GM08714 (cell line): Measurements from ENCODE around the gene CCDC192.

Experiments used
- H3K4me3 ChIP-seq: fragments of 200-500 bp; sonication (Bioruptor generic); 2 replicates; pipeline ENCODE4 v1.5.1; 2014; ENCODE audit warnings: mild to moderate bottlenecking, low read length, inconsistent platforms
- ZNF274 ChIP-seq: IDR thresholded peaks from 2 replicates; pipeline ENCODE4 v1.6.1; 2012; ENCODE audit warnings: mild to moderate bottlenecking, low read depth, low read length

The CCDC192 gene

DNA sequence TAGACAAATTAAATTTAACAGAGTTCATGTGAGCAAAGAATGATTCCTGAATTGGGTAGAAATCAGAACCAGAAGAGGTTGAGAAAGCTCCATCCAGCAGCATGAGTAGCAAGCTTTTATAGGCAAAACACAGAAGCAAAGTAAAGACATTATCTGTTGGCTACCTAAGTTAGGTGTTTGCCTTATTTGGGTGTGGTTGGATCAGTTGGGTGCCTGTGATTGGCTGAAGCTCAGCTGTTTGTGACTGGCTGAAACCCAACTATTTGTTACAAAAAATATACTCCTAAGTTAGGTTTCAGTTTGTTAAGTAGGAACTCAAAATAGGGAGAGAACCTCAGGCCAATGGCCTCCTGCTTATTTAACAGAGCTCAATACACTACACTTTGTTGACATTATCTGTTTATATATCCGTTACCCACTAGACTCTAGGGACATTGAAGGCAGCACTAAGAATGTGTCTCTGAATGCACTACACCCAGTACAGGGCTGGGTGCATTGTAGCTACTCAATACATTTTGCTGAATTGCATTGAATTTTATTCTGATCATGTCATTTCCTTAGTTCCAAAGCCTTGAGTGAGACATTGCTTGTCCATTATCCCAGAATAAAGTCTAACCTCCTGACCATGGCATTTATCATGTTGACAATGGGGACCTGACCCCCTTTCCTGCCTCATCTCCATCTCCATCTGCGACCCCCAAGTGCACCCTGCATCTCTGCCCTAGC, 98.7 kb downstream of the CCDC192 start:
- TF ChIP-seq ZNF274, result no peak

DNA sequence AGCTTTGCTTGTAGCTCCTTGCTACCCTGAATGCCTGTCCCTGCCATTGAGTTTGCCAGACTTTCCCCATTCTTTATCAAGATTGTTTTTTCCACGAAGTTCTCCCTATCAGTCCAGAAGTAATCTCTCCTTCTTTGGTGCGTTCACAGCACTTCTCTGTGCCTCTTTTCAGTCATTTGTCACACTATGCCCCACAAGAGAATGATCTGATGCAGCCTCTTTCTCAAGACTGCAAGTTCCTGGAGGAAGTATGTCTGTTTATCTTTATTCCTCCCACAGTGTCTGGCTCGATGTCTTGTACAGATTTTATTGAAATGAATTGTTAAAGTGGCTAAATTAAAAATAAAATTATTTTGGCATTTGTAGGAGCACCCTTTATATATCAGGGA, 99.3 kb downstream of the CCDC192 start:
- TF ChIP-seq ZNF274, result no peak
- H3K4me3 ChIP-seq, result no peak overlapping the region

More for the DNA sequence above, 98.7 kb downstream of the CCDC192 start:
- H3K4me3 ChIP-seq, result no peak overlapping the region

DNA sequence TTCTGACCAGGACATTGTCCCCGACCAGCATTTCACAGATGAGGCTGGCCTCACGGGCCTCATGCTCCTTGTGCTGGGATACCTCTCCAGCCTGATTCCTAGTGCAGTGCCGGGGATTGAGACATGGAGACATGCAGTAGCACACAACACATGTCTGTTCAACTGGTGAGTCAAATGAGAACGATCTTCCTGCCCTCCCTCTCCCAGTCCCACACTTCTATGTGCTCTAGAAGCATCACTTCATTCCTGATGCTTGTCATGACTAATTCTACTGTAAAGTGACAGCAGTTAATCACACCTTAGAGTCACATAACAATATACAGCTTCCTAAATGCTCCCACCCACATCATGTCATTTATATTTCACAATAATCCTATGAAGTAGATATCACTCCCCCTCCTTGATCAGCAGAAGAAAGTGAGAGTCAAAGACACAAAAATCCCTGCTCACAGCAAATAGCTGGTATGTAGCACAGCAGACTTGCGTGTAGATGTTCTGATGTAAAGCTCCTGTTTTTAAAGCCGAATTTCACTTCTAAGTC, 101.8 kb downstream of the CCDC192 start:
- no peak overlapping the region for H3K4me3 ChIP-seq
- TF ChIP-seq ZNF274, result no peak

DNA sequence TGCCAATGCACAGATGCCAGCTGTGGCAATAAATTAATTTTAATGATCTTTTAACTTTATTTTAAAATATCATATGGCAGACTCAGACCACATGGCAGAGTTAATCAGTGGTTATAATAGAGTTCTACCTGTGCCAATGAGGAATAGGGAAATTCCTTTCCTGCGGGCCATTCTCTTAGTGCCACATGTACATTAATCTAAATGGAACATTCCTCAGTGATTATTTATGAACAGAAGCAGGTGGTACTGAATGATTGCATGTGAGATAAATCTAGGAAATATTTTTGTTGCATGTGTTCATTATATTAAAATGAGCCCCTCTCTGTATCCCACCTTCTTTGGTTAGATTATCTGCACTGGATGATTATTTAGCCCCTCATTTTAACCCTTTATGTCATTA, 102.3 kb downstream of the CCDC192 start:
- no peak for TF ChIP-seq ZNF274
- no peak overlapping the region for H3K4me3 ChIP-seq

DNA sequence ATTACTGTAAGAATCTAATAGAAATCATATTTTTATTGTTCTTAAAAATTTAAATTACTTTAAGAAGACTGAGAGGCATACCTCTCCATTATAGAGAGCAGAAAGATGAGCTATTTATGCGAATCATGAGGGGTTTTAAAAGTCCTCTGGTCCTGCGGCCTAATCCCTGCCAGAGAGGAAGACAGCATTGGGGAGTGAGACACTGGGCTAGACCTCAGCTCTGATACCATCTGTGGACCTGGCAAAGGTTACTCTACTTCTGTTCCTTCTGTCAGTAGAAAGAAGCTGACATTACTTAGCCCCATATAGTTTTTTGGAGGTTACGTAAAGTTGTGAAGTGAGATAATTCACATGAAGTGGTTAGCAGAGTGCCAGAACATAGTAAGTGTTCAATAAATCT, 103.6 kb downstream of the CCDC192 start:
- H3K4me3 ChIP-seq, result no peak overlapping the region
- no peak for TF ChIP-seq ZNF274

DNA sequence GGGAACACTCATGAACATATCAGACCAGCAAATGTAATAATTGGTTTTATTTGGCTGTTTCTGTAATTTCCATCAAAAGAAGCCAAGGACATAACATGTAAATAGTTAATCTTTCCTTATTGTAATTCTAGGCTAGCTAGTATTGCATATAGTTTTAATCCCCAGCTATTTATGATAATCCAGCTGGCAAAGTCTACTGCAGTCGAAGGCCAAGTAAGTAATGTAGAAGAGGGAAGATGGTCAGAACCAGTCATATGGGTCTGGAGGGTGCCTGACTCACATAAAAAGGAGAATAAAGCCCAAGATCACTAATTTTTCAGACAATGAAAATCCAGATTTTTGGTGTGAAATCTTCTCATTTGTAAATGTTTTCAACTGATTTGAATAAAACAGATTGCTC, 106.3 kb downstream of the CCDC192 start:
- no peak for TF ChIP-seq ZNF274

DNA sequence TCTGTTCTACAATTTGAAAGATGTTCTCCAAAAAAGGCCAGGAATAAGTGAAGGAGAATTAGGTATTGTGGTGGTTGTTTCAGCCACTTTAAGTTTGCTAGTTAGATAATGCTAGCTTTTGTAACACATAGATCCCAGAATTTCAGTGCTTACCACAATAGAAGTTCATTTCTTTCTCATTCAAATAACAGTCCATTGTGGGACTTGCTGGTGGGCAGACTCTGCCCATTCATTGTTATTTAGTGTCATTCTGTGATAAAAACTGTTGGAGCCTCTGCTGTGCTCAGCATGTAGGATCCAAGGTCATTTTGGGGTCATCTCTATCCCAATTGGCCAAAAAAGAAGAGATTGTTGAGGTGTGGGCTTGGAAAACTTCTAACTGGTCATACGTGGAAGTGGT, 106.8 kb downstream of the CCDC192 start:
- TF ChIP-seq ZNF274, result no peak
- no peak overlapping the region for H3K4me3 ChIP-seq

More for the DNA sequence above, 106.3 kb downstream of the CCDC192 start:
- no peak overlapping the region for H3K4me3 ChIP-seq

DNA sequence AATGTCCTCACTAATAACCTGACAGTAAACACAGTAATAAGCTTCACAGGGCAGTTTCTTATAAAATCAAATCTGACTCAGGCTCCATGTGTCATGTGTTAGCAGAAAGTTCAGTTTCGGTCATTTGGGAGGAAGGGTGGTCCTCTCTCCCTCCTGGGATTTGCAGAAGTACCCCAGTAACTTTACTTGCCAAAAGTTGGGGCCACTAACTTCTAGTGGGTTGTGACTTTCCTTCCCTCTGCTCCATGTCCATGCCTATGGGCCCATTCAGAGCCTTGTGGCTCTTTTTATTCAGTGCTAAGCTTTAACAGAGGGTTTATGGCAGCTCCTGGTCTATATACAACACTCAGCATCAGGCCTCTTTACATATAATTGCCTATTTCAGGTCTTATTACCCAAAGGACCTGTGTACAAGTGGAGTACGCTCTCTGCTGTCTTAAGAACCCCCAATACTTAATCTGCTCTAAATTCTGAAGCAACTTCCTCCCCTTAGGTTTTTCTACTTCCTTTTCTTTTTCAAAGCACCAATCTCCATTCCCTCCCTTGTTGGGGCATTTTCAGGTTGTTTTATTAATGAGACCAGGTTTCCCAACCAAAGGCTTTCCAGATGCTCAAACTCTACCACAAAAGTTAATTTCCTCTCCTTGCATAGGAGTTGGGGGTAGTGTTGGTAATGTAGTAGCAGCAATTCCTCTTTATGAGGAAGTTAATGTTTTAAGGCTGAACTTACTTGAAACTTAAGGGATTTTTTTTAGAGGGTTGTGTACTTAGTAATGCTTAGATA, 107.7 kb downstream of the CCDC192 start:
- no peak overlapping the region for H3K4me3 ChIP-seq
- TF ChIP-seq ZNF274, result no peak

DNA sequence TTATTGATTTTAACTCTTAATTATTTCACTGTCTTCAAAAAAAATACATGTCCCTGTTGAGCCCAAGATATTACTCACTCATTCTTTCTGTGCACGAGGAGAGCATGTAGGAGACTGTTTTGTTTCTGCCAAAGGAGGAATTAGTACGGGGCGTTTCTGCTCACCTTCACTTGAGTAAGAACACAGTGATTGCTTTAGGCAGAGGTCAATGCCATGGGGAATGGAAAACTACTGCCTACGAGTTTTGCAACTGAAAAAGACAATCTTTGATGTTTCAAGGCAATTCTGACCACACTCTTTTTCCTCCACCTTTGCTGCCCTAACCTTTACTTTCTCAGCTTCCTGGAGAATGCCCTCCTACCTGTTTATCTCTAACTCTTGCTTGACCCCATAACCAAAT, 109.4 kb downstream of the CCDC192 start:
- no peak for TF ChIP-seq ZNF274
- H3K4me3 ChIP-seq, result no peak overlapping the region

DNA sequence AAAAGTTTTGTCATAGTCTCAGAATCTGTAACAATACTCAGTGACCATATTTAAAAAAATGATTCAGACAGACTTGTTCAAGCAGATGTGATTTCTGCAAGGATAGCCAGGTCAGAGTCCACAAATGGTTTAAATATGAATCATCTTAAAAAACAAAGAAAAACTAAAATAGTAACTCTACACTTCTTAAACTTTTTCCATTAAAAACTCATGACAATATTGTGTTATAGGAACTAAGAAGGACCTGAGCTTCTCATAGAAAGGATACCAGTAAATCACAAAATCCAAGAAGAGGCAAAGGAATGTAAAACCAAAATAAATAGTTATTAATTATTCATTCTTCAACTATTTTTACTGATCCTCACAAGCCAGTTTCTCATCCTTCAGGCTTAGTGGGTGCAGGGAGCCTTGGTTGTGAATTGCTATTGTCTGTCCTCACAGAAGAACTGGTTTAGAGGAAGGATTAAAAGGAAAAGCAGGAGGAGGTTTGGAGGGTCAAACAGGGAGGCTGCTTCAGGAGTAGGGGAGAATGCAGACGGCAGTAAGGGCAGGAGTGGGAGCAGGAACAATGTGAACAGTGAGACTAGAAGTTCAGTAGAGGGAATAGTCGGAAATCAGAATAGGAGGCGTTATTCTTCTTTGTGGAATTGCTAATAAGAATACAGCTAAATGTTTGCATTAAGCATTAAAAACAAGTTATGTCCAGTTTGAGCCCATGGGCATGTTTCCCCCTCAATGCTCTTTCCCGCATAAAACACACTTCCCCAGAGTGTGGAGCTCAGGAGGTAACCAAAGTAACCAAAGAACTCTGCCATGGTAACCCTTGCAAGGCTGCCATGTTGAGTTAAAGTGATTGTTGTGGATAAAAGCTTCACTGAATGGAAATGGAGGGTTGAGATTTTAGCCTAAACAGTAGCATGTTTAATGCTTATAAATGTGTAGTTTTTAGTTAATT, 110.7 kb downstream of the CCDC192 start:
- TF ChIP-seq ZNF274, result no peak
- no peak overlapping the region for H3K4me3 ChIP-seq

DNA sequence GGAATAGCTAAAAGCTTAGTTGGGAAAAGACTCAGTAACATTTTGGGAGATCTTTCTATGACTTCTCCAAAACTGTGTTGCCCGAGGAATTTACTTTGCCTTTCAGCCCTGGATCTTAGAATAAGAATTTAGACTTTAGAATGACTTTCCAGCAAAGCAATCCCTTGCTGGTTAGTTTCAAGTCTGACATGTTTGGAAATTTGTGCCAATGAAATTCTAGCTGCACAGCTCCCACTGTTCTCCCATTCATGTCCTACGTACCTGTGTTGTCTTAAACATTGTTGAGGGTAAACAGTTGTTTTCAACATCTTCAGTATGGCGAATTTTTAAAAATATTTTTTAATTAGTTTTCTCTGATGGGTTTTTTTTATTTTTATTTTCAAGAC, 111.4 kb downstream of the CCDC192 start:
- no peak for TF ChIP-seq ZNF274
- H3K4me3 ChIP-seq, result no peak overlapping the region

DNA sequence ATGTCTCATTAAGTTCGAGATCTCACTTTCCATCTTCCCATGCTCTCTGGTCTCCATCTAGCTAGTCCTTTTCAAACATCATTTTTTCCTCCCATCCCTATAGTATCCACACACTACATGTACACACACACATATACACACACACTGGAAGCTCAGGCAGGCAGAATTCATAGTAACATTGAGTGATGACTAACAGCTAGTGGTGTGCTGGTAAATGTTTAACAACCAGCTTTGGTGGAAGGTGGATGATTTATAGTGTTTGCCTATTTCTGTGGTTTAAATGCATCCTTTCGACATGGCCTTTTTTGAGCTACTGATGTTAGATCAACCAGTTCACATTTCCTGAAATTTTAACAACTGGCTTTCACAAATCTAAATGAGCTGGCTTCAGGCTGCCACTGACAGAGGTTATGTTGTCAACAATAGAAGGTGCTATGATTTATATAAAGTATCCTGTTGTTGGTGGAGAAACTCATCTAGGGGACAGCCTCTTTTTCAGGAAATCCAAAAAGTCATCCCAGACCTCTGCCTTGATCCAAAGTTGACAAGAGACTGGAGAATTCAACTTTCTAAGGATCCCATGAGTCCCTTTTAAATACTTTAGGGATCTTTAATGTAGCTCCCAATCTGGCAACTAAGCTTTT, 117.8 kb downstream of the CCDC192 start:
- no peak overlapping the region for H3K4me3 ChIP-seq
- TF ChIP-seq ZNF274, result no peak

DNA sequence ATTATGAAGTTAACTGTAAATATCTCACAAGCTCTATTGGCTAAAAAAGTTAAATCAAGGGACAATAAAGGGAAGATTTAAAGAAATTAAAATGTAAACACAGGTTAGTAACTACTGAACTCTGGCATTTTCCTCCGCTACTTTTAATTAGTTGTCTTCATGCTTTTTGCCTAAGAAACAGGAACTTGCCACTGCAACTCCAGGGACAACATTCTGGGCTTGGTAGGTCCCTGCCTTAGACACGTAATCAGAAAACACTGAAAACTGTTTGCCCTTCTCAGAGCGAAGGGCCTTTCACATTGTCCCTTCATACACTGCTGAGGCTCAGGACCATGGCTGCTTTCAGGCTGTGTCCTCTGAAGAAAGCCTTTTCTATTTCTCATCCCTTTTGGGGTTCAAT, 118.7 kb downstream of the CCDC192 start:
- no peak overlapping the region for H3K4me3 ChIP-seq
- TF ChIP-seq ZNF274, result no peak

DNA sequence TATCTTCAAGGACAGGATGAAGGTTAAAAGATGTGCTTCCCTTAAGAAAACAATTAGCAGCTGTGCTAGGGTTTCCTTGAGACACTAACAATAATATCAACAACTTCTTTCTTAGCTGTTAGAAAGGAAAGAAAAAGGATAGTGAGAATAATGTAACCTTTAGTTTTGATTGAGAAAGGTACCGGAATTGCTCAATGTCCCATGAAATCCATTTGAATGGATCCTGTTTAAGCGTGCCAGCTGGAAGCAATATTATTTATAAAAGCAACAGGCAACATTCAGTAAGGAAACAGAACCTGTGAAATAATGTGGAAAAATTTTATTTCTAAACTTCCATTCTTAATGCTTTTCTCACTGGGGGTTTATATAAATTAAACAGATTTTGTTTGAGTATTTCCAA, 120.9 kb downstream of the CCDC192 start:
- TF ChIP-seq ZNF274, result no peak

DNA sequence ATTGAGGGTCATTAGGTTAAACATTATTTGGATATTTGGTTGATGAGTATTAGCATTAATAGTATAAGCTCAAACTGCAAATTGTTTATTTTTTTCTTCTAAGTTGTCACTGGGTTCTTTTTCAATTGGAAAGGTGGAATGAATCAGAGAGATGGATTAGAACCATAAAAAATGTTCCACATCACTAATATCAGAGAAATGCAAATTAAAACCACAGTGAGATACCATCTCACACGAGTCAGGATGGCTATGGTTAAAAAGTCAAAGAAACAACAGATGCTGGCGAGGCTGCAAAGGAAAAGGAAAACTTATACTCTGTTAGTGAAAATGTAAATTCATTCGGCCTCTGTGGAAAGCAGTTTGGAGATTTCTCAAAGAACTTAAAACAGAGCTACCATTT, 122.8 kb downstream of the CCDC192 start:
- no peak overlapping the region for H3K4me3 ChIP-seq
- no peak for TF ChIP-seq ZNF274

More for the DNA sequence above, 120.9 kb downstream of the CCDC192 start:
- no peak overlapping the region for H3K4me3 ChIP-seq
